GM21619 (cell line): ENCODE results near the gene RNASE7.
"Not testable (repeated sequence)": the region's sequence is repeated elsewhere in the genome, so short reads cannot be mapped to it uniquely, and the experiment has no call there.

Experiments
- ATAC-seq: cut with Tn5 transposase; IDR thresholded peaks from one replicate; pipeline ENCODE4 v1.9.1; 2021; ENCODE audit not compliant: unreplicated experiment

RNASE7 gene

DNA sequence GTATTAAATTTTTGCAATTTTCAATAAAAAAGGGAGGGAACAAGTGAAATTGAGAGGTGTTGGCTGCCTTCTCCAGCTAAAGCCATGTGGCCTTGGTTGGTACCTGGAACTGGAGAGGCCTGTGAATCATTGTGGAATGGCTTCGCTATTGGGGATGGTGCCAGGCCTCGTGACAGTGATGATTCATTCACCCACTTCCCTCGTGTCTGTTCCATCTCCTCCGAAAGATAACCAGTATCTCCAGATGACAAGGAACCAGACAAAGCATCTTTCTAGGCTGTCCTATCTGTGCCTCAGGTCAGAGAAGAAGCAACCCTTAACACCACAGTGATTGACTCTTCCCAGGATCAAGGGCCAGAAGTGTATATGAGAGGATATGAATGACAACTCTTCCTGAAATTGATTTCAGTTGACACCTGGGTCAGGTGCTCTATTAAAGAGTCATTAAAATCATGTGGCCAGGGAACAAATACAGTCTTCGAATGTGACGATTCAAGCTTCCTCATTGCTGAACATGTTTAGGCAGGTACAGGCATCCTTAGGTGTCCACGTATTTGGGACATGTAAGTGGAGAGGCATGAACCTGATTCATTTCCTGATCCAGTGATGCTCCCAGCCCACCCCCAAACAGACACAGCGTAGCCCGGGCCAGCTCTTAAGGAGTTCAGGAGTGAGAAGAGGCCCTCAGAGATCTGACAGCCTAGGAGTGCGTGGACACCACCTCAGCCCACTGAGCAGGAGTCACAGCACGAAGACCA is at the start of gene RNASE7:
Gene RNASE7 (plus strand): TSS at position 687 of the 758 bp plus-strand sequence. CDS start 631 bp downstream, outside the sequence.
- ATAC-seq = no peak

- no peak for ATAC-seq
Observed at GRCh38 chr14:20996521-20996920, 45.6 kb upstream of the RNASE7 start.

DNA sequence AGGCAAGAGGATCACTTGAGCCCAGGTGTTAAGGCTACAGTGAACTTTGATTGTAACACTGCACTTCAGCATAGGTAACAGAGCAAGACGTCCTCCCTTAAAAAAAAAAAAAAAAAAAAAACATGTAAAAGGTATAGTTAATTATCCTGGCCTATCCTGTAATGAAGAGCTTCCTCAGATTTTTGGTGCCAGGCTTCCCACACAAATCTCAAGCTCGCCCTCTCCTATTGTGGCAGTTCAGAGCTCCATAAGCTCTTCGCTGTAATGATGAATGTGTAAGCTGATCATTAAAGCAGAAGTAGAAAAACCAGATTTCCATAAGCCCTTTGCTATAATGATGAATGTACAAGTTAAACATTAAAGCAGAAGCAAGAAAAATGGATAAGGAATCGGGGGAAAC is 45.0 kb upstream of the RNASE7 start:
- no peak for ATAC-seq

DNA sequence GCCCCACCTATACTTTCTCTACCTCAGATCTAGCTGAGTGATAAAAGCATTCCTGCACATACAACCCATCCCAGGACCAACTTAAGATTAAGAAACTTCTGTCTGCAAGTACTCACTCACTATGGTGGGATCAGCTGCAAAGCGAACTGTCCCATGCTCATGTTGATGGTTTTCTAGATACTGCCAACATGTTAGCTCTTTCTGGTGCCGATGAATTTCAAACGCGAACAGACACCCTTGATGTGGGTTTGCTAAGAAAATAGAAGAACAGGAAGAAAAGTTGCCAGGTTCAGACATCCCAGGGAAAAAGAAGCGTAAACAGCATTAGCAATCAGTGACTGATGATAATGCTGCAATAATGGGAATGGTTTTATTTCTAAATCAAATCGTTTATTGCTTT is 44.6 kb upstream of the RNASE7 start:
- no peak for ATAC-seq

- no peak for ATAC-seq
Observed at GRCh38 chr14:20998139-20998538, 44.0 kb upstream of the RNASE7 start.

- ATAC-seq = no peak
Observed at GRCh38 chr14:20998674-20999366, 43.3 kb upstream of the RNASE7 start, which contains the start of gene SLC39A2. Gene SLC39A2 (plus strand): TSS chr14:20999293. CDS start chr14:20999447, 154 bp downstream.

- ATAC-seq = no peak
Observed at GRCh38 chr14:20999591-20999990, 42.6 kb upstream of the RNASE7 start.

DNA sequence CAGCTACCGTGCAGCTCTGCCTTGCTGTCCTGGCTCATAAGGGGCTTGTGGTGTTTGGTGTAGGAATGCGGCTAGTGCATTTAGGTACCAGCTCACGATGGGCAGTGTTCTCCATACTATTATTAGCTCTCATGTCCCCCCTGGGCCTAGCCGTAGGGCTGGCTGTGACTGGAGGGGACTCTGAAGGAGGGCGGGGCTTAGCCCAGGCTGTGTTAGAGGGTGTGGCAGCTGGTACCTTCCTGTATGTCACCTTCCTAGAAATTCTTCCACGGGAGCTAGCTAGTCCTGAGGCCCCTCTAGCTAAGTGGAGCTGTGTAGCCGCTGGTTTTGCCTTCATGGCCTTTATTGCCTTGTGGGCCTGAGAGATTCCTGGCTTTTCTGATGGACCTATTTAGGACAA is 40.9 kb upstream of the RNASE7 start:
- ATAC-seq = no peak

- ATAC-seq = no peak
Observed at GRCh38 chr14:21003788-21004346, 38.3 kb upstream of the RNASE7 start.

DNA sequence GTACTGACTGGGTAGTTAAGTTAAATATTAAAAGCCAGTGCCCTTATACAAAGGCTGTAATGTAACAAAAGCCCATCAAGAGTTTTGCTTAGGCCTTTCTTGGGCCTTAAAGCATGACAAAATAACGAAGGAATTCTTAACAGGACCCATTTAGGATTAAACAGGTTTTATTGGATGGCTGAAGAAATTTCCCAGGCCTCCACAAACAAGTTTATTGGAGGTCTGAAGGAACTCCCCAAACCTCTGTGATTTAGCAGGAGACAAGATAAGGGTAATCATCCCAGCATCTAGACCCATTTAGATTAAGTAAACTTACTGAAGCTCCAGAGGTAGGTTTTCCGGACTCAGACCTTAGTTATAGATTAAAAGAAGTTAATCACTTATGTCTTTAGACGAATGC is 32.4 kb upstream of the RNASE7 start:
- not testable (repeated sequence) for ATAC-seq

- no peak for ATAC-seq
Observed at GRCh38 chr14:21011136-21011535, 31.0 kb upstream of the RNASE7 start.

- ATAC-seq = peak; percentile 50
Observed at GRCh38 chr14:21014761-21015190, 27.4 kb upstream of the RNASE7 start.

DNA sequence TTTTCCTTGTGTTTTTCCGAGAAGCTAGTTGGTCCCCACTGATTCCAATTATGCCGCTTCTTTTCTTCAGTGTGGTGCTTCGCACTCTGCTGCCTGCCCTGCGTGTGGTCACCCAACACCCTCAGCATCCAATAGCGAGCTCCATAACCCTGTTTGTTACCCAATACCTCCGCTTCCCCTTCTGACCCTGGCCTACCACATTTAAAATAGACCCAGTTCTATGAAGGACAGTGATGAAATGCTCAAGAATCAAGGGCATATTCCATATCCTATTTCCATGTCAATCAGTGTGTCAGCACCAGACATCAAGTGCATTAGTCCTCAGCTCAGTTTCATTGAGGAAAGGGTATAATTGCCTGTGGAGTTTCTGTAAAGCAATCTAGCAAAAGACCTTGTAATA is 26.9 kb upstream of the RNASE7 start:
- no peak for ATAC-seq

DNA sequence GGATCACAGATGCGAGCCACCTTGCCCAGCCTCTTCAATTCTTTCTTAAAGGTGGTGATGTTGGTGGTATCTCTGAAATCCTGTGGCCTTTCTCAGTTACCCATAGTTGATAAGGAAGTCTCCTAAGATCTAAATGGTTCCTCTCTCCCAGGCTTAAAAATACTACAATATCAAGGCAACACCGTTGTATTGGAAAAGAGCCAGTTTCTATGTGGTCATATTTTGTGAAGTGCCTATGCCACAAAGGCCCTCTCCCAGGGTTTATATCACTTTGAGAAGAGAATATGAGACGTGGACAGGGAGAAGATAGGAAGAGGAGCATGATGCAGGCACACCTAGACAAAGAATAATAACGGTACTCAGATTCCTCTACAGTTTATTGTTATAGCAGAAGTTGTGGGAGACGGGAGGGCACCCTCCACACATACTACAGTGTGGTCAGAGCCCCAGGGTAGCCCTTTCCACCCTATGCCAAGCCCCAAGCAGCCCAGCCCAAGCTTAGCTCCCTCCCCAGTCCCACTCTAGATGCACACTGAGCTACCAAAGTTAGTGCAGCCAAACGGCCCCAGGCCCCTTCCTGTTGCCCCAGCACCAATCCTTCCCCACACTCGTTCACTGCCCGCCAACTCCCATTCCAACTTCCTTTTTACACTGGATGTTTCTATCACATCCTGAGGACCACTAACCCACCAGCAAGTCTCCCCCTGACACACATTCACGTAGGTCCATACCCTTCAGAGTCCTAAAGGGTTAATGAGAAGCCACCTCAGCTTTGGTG is 25.6 kb upstream of the RNASE7 start:
- ATAC-seq = no peak

DNA sequence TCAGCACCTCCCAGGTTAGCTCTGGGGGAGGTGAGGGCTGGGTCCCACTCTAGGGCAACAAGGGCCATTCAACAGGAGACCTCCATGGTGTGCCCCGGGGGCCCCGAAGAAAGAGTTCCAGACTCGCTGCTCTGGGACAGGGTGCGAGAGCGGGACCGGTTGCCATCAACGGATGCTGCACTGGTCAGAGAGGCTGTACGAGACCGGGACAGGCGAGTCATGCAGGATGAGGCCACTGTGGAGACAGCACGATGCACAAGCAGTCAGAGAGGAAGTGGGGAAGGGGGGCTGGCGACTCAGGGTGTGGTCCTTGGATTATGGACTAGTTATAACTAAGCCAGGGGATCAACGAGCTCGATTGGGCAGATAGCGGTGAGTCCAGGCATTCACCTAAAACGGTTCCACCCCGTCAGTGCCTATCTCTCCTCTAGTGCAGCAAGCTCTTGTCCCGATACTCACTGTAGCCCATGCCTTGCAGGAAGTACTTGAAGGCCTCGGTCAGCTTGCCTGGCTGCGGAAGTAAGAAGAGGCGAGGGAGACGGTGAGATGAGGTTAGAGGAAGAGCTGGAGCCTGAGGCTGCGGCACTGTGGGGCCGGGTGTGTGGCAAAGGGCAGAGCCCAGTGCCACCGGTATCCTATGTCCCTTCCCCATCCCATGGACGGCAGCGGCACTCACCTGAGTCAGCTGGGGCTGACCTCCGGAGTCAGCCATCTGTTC is 24.5 kb upstream of the RNASE7 start:
- ATAC-seq = no peak

- ATAC-seq = no peak
Observed at GRCh38 chr14:21018286-21018685, 23.9 kb upstream of the RNASE7 start.

- no peak for ATAC-seq
Observed at GRCh38 chr14:21018781-21019180, 23.4 kb upstream of the RNASE7 start.

- no peak for ATAC-seq
Observed at GRCh38 chr14:21019366-21019765, 22.8 kb upstream of the RNASE7 start.

DNA sequence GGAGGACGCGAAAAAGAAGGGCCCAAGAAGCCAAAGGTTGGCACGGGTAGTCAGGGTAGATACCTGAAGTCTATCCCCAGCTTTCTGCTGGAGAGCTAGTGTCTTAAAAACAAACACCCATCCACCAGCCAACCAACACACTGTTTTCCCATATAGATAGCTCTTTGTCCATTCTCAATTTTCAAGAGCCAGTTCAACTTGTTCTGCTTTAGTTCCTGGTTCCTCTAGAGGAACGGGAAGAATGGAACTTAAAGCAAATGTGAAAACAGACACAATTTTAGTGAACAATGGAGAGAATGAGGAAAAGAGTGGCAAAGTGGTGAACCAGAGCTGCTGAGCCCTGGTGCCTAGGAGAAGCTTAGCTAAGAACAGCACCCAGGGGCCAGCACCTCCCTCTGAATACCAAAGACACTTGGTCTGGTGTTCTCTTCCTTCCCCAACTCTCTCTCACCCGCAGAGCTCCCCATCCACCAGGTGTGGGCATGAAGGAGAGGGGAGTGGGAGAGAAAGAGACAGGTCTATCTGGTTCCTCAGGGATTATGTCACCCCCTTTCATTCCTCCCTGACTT is 21.1 kb upstream of the RNASE7 start:
- no peak for ATAC-seq

DNA sequence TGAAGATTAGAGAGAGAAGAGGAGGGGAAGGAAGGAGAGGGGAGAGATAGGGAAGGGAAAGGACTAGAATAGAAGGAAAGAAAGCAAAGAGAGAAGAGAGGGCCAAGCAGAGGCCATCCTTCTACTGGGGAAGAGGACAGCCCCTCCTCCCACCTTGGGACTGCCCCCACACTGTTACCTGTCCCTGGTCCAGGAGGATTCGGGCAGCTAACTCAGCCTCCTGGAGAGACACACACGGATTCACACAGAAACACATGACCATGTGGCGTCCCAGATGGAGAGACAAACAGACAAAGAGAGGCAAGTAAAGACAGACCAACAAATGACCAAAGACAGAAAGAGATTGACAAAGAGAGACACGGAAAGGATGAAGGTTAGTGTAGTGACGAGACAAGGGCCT is 19.5 kb upstream of the RNASE7 start:
- ATAC-seq = no peak
